Parathyroid adenoma (tissue), 2 donors: ENCODE data around the gene RAD51D.

Experiments
- H2AFZ ChIP-seq: fragments of 300-600 bp; sonication (generic); one replicate; pipeline ENCODE4 v1.7.0; 2017; ENCODE audit warnings: antibody characterized with exemption, mild to moderate bottlenecking
- H3K27ac ChIP-seq: fragments of 300-600 bp; sonication (generic); one replicate; pipeline ENCODE4 v1.7.0; 2017
- H3K27me3 ChIP-seq: fragments of 300-600 bp; sonication (generic); one replicate; pipeline ENCODE4 v1.7.0; 2017; ENCODE audit warnings: low read length; ENCODE audit not compliant: control insufficient read depth, insufficient read depth
- H3K36me3 ChIP-seq: fragments of 300-600 bp; sonication (generic); one replicate; pipeline ENCODE4 v1.7.0; 2017; ENCODE audit warnings: low read length; ENCODE audit not compliant: control insufficient read depth, insufficient read depth
- H3K4me1 ChIP-seq: fragments of 300-600 bp; sonication (generic); one replicate; pipeline ENCODE4 v1.7.0; 2017; ENCODE audit warnings: control low read depth
- H3K4me2 ChIP-seq: fragments of 300-600 bp; sonication (generic); one replicate; pipeline ENCODE4 v1.7.0; 2017; ENCODE audit warnings: low read length
- H3K4me3 ChIP-seq: fragments of 300-600 bp; sonication (generic); one replicate; pipeline ENCODE4 v1.7.0; 2017; ENCODE audit warnings: low read depth, low read length
- H3K79me2 ChIP-seq: fragments of 300-600 bp; sonication (generic); one replicate; pipeline ENCODE4 v1.7.0; 2017; ENCODE audit warnings: control low read depth
- H3K9ac ChIP-seq: fragments of 300-600 bp; sonication (generic); one replicate; pipeline ENCODE4 v1.7.0; 2017; ENCODE audit warnings: mild to moderate bottlenecking
- H3K9me3 ChIP-seq: fragments of 300-600 bp; sonication (generic); one replicate; pipeline ENCODE4 v1.7.0; 2017; ENCODE audit warnings: low read length; ENCODE audit not compliant: control insufficient read depth
- CTCF ChIP-seq: fragments of 300-600 bp; sonication (generic); IDR thresholded peaks from one replicate; pipeline ENCODE4 v1.7.0; 2017; ENCODE audit warnings: antibody characterized with exemption, mild to moderate bottlenecking
- donor health status: primary hyperparathyroidism.

Gene RAD51D

DNA sequence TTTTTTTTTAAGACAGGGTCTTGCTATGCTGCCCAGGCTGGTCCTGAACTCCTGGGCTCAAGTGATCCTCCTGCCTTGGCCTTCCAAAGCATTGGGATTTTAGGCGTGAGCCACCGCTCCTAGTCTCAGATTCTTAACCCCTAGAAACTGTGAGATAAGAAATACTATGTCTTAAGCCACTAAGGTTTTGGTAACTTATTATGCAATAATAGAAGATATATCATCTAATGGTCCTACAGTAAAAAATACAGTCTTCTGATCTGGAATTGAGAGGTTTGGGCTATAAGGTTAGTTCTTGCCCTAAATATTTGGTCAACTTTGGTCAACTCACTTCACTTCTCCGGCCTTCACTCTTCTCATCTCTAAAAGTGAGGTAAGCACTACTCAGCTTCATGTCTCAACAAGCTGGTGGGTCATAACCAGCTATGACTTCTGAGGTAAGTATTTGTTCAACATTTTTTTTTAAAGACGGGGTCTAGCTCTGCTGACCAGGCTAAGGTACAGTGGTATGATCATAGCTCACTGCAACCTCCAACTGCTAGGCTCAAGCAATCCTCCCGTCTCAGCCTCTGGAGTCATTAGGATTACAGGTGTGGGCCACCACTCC lies 14.7 kb downstream of the RAD51D start:
- Histone ChIP-seq H3K4me3 (no peak overlapping the region), H3K9ac (no peak overlapping the region), H3K4me2 (no peak overlapping the region), H2AFZ (no peak overlapping the region), H3K79me2 (no peaks in the 10 kb centered on the region), H3K36me3 (no peaks in the 10 kb centered on the region), H3K27me3 (no peaks in the 10 kb centered on the region), H3K4me1 (no peaks in the 10 kb centered on the region), H3K9me3 (no peaks in the 10 kb centered on the region), H3K27ac (no peak overlapping the region)
- no peak for TF ChIP-seq CTCF

GRCh38 chr17:35103271-35103670 lies 16.4 kb downstream of the RAD51D start:
- Histone ChIP-seq H3K9ac (no peak overlapping the region), H3K27me3 (no peaks in the 10 kb centered on the region), H3K4me2 (no peak overlapping the region), H2AFZ (no peak overlapping the region), H3K79me2 (no peaks in the 10 kb centered on the region), H3K9me3 (no peaks in the 10 kb centered on the region), H3K36me3 (no peaks in the 10 kb centered on the region), H3K4me1 (no peaks in the 10 kb centered on the region), H3K4me3 (no peak overlapping the region), H3K27ac (no peak overlapping the region)
- no peak for TF ChIP-seq CTCF

DNA sequence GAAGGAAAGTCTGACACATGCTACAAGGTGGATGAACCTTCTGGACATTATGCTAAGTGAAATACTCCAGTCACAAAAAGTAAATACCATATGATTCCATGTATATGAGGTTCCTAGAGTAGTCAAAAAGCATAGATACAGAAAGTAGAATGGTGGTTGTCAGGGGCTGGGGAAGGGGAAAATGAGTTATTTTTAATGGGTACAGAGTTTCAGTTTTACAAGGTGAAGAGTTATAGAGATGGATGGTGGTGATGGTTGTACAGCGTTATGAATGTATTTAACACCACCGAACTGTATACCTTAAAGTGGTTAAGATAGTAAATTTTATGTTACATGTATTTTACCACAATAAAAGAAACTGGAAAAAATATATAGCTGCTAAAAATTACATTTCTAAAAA lies 17.9 kb downstream of the RAD51D start:
- Histone ChIP-seq H3K27me3 (no peaks in the 10 kb centered on the region), H3K27ac (no peak overlapping the region), H3K36me3 (no peaks in the 10 kb centered on the region), H3K79me2 (no peaks in the 10 kb centered on the region), H3K4me1 (no peaks in the 10 kb centered on the region), H3K9me3 (no peaks in the 10 kb centered on the region), H3K4me3 (no peak overlapping the region), H3K9ac (no peak overlapping the region), H3K4me2 (no peak overlapping the region), H2AFZ (no peak overlapping the region)
- TF ChIP-seq CTCF: no peak

DNA sequence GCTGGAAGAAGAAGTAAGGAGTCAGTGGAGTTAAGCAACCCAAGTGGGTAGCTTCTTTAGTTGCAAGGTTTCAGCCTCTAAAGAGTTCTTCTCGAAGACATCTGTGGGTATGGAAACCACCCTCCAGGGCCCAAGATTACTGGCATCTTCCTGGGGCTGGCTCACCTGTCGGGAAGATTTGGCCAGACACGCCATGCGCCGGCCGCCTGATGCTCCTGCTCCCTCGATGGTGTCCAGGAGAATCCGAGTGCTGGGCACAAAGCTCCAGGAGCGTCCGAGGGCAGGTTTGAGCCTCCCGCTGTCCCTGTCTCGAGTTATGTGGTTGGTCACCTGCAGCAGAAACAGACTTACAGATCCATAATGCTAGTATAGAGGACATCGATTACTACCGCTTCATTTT lies 18.6 kb downstream of the RAD51D start:
- H3K27me3 ChIP-seq: no peaks in the 10 kb centered on the region
- no peak overlapping the region for H3K9ac ChIP-seq
- no peak overlapping the region for H2AFZ ChIP-seq
- no peak overlapping the region for H3K4me3 ChIP-seq
- no peaks in the 10 kb centered on the region for H3K9me3 ChIP-seq
- H3K36me3 ChIP-seq: no peaks in the 10 kb centered on the region
- TF ChIP-seq CTCF: no peak
- no peaks in the 10 kb centered on the region for H3K79me2 ChIP-seq
- H3K4me1 ChIP-seq: no peaks in the 10 kb centered on the region
- no peak overlapping the region for H3K27ac ChIP-seq
- H3K4me2 ChIP-seq: no peak overlapping the region

GRCh38 chr17:35099908-35100307 lies 19.8 kb downstream of the RAD51D start:
- Histone ChIP-seq H3K9me3 (no peaks in the 10 kb centered on the region), H3K4me1 (no peaks in the 10 kb centered on the region), H3K9ac (no peak overlapping the region), H3K27me3 (no peaks in the 10 kb centered on the region), H2AFZ (no peak overlapping the region), H3K36me3 (no peaks in the 10 kb centered on the region), H3K27ac (no peak overlapping the region), H3K4me2 (no peak overlapping the region), H3K4me3 (no peak overlapping the region), H3K79me2 (no peaks in the 10 kb centered on the region)
- TF ChIP-seq CTCF: no peak
